Astrocyte (in vitro differentiated cells and primary cell): ENCODE measurements around the gene PSRC1. TPM values are rescaled to one million over a fixed set of nuclear protein-coding genes. Genes with fewer than 3 reads are reported as not detected.

Experiments used
- DNase-seq: peaks from one replicate; pipeline ENCODE4 v3.0.0-alpha.2; 2010; ENCODE audit warnings: low read depth
- FAIRE-seq: peaks from 2 replicates; lab custom pipeline; 2011; peaks lifted over from hg19 to GRCh38; lab: Jason Lieb, UNC
- H2AFZ ChIP-seq: 2 replicates; pipeline ENCODE4 v1.6.0; 2012; ENCODE audit warnings: low read depth, low read length, inconsistent platforms
- H3K27ac ChIP-seq: 2 replicates; pipeline ENCODE4 v1.5.1; 2011; ENCODE audit warnings: low read depth, low read length, inconsistent platforms
- H3K27me3 ChIP-seq: 2 replicates; pipeline ENCODE4 v1.6.0; 2011; ENCODE audit warnings: low read length, inconsistent platforms; ENCODE audit not compliant: insufficient read depth
- H3K36me3 ChIP-seq: 2 replicates; pipeline ENCODE4 v1.5.1; 2011; ENCODE audit warnings: low read length, inconsistent platforms; ENCODE audit not compliant: insufficient read depth
- H3K4me1 ChIP-seq: 2 replicates; pipeline ENCODE4 v1.5.1; 2011; ENCODE audit warnings: low read length, inconsistent platforms; ENCODE audit not compliant: insufficient read depth
- H3K4me2 ChIP-seq: 2 replicates; pipeline ENCODE4 v1.6.0; 2012; ENCODE audit warnings: low read length, inconsistent platforms
- H3K4me3 ChIP-seq: 2 replicates; pipeline ENCODE4 v1.5.1; 2011; ENCODE audit warnings: low read depth, mild to moderate bottlenecking, low read length, inconsistent platforms; ENCODE audit not compliant: insufficient read depth
- H3K79me2 ChIP-seq: 2 replicates; pipeline ENCODE4 v1.6.0; 2012; ENCODE audit warnings: mild to moderate bottlenecking, low read length, inconsistent platforms; ENCODE audit not compliant: insufficient read depth
- H3K9ac ChIP-seq: 2 replicates; pipeline ENCODE4 v1.6.0; 2012; ENCODE audit warnings: mild to moderate bottlenecking, low read length, inconsistent platforms
- H3K9me3 ChIP-seq: 2 replicates; pipeline ENCODE4 v1.5.1; 2012; ENCODE audit warnings: low read depth, mild to moderate bottlenecking, low read length, inconsistent platforms; ENCODE audit not compliant: insufficient read depth
- H4K20me1 ChIP-seq: 2 replicates; pipeline ENCODE4 v1.6.0; 2012; ENCODE audit warnings: low read length, inconsistent platforms; ENCODE audit not compliant: insufficient read depth
- H3K27ac Mint-ChIP-seq: one replicate; pipeline ENCODE4 v1.8.0; 2021; ENCODE audit warnings: mild to moderate bottlenecking, mixed read lengths; ENCODE audit not compliant: unreplicated experiment
- H3K27me3 Mint-ChIP-seq: one replicate; pipeline ENCODE4 v1.8.0; 2021; ENCODE audit warnings: low read depth, mixed read lengths; ENCODE audit not compliant: unreplicated experiment
- H3K36me3 Mint-ChIP-seq: one replicate; pipeline ENCODE4 v1.8.0; 2021; ENCODE audit warnings: low read depth, mixed read lengths; ENCODE audit not compliant: unreplicated experiment
- H3K4me1 Mint-ChIP-seq: one replicate; pipeline ENCODE4 v1.8.0; 2021; ENCODE audit warnings: low read depth, mixed read lengths; ENCODE audit not compliant: unreplicated experiment
- H3K4me3 Mint-ChIP-seq: one replicate; pipeline ENCODE4 v1.8.0; 2021; ENCODE audit warnings: mild to moderate bottlenecking, moderate library complexity, mixed read lengths; ENCODE audit not compliant: unreplicated experiment
- H3K9me3 Mint-ChIP-seq: one replicate; pipeline ENCODE4 v1.8.0; 2021; ENCODE audit warnings: mild to moderate bottlenecking, mixed read lengths; ENCODE audit not compliant: unreplicated experiment
- EZH2 ChIP-seq: IDR thresholded peaks from 2 replicates; pipeline ENCODE4 v1.6.1; 2012; ENCODE audit warnings: mild to moderate bottlenecking, low read length, inconsistent platforms; ENCODE audit not compliant: insufficient read depth
- total RNA-seq: library from RNA; stranded (reverse); gene quantifications from 2 replicates; pipeline ENCODE4 v1.2.1, GENCODE V29; 2021
- TF ChIP-seq, protein P1 (sequence below): IDR thresholded peaks from 2 replicates; pipeline ENCODE4 v1.5.1; 2011; ENCODE audit warnings: low read depth, mild to moderate bottlenecking, inconsistent platforms, low read length, moderate library complexity; ENCODE audit not compliant: insufficient read depth

Gene PSRC1
- total RNA-seq, 1 donor from 2014 or later: 7.7 TPM

DNA sequence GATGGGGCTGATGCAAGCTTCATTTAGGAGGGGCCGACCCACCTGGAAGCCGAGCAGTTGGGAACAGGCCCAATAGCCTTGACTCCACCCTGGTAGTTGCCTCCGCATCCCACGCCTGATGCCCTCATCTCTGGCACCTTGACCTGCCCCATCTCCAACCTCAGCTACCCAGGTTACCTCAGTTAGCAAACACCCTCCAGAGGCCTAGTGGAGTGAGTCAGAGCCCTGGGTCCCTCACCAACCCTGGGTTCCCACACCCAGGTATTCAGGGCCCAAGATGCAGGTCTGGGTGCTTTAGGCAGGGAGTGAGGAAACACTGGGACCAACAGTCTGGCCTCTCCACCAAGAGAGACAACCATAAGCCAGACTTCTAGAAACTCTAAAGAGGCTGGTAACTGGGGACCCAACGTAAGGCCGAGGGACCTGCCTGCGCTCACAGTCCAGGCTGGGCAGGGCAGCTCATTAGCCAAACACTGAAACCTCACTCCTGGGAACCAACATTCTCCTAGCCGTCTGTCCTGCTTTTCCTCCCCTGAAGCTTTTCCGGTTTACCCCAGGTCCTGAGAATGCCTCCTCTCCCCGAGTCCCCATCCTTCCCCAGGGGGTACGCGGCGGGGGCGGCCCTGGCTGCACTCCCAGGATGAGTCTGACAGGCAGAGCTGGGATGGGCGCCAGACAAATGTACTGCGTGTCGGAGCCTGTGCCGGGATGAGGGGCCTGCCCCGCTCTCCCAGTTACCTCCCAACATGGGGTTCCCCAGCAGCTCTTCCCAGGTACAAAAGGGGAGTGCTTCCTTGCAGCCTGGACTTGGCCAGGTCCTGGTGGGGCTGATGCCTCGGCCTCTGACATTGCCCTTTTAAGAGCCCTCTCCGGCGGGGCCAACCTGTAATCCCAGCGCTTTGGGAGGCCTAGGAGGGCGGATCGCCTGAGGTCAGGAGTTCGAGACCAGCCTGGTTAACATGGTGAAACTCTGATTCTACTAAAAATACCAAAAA is 42.5 kb downstream of the PSRC1 start:
- no peak overlapping the region for H2AFZ ChIP-seq
- peak overlapping the region; percentile 41 for H3K27ac ChIP-seq
- peaks cover 18% of the 10 kb centered on the region for H4K20me1 ChIP-seq
- H3K9ac ChIP-seq: peak overlapping the region; percentile 23
- Mint-ChIP-seq H3K4me1 (peaks cover 21% of the 10 kb centered on the region), H3K4me3 (no peak overlapping the region), H3K9me3 (no peaks in the 10 kb centered on the region), H3K27ac (no peak overlapping the region), H3K27me3 (no peaks in the 10 kb centered on the region), H3K36me3 (peaks cover 19% of the 10 kb centered on the region)
- H3K36me3 ChIP-seq: peaks cover 34% of the 10 kb centered on the region
- TF ChIP-seq, protein P1, sequence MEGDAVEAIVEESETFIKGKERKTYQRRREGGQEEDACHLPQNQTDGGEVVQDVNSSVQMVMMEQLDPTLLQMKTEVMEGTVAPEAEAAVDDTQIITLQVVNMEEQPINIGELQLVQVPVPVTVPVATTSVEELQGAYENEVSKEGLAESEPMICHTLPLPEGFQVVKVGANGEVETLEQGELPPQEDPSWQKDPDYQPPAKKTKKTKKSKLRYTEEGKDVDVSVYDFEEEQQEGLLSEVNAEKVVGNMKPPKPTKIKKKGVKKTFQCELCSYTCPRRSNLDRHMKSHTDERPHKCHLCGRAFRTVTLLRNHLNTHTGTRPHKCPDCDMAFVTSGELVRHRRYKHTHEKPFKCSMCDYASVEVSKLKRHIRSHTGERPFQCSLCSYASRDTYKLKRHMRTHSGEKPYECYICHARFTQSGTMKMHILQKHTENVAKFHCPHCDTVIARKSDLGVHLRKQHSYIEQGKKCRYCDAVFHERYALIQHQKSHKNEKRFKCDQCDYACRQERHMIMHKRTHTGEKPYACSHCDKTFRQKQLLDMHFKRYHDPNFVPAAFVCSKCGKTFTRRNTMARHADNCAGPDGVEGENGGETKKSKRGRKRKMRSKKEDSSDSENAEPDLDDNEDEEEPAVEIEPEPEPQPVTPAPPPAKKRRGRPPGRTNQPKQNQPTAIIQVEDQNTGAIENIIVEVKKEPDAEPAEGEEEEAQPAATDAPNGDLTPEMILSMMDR: no peak
- TF ChIP-seq EZH2: no peak
- peak overlapping the region; percentile 26 for H3K4me2 ChIP-seq
- no peaks in the 10 kb centered on the region for H3K9me3 ChIP-seq
- no peaks in the 10 kb centered on the region for H3K79me2 ChIP-seq
- H3K4me3 ChIP-seq: no peak overlapping the region
- FAIRE-seq (no peak), DNase-seq (peak; percentile 49)
- peaks cover 19% of the 10 kb centered on the region for H3K4me1 ChIP-seq
- no peaks in the 10 kb centered on the region for H3K27me3 ChIP-seq

DNA sequence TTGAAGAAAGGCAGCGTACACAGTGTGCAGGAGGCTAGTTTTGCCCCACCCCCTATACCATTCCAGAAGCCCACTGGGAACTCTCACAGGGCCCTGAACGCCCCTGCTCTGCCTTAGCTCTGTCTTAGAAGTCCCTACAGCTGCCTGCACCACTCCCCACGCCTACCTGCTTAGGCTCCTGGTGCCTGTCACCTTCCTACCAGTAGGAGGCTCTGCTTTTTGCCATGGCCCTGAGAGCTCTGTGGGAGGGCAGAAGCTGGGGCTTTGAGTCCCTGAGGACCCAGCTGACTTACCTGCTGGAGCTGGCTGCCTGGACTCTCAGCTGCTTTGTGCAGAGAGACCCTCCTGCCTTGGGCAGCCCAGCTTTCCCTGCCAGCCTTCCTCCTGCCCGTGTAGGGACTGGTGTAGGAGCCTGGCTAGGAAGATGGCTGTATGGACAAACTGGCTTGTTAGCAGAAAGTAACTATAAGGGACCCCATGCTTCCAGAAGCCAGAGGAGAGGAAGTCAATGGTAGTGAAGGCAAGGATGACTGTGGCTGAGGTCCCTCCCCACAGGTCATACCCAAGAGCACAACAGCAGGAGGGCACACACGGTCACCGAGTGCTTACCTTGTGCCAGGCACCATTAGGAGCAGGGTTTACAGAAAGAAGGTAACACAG is 43.4 kb downstream of the PSRC1 start:
- Mint-ChIP-seq H3K36me3 (peaks cover 24% of the 10 kb centered on the region), H3K4me1 (peaks cover 21% of the 10 kb centered on the region), H3K27me3 (no peaks in the 10 kb centered on the region), H3K27ac (no peak overlapping the region), H3K4me3 (no peak overlapping the region), H3K9me3 (no peaks in the 10 kb centered on the region)
- Histone ChIP-seq H3K79me2 (no peaks in the 10 kb centered on the region), H3K36me3 (peaks cover 42% of the 10 kb centered on the region), H4K20me1 (peaks cover 25% of the 10 kb centered on the region), H3K9me3 (no peaks in the 10 kb centered on the region), H3K4me2 (no peak overlapping the region), H3K4me3 (no peak overlapping the region), H3K9ac (no peak overlapping the region), H3K27ac (peak overlapping the region; percentile 41), H2AFZ (no peak overlapping the region), H3K27me3 (no peaks in the 10 kb centered on the region), H3K4me1 (peaks cover 19% of the 10 kb centered on the region)
- no peak for DNase-seq
- TF ChIP-seq, protein P1: peak; percentile 40
- TF ChIP-seq EZH2: no peak
- FAIRE-seq: no peak
